Loucy (cell line): ENCODE data around the gene SLC9A9.

Experiments
- H2AFZ ChIP-seq: fragments of 200-600 bp; sonication (generic); 2 replicates; pipeline ENCODE4 v1.6.0; 2016; ENCODE audit warnings: antibody characterized with exemption, mild to moderate bottlenecking, low read length, moderate library complexity
- H3F3A ChIP-seq: fragments of 200-600 bp; 2 replicates; pipeline ENCODE4 v1.6.0; 2016; ENCODE audit warnings: antibody characterized with exemption, low read depth, mild to moderate bottlenecking
- H3K27me3 ChIP-seq: fragments of 200-600 bp; sonication (generic); 2 replicates; pipeline ENCODE4 v1.6.1; 2014; ENCODE audit warnings: low read length, mild to moderate bottlenecking; ENCODE audit not compliant: insufficient read depth, poor library complexity, severe bottlenecking
- H3K36me3 ChIP-seq: fragments of 200-600 bp; sonication (generic); 2 replicates; pipeline ENCODE4 v1.6.1; 2016; ENCODE audit warnings: low read length; ENCODE audit not compliant: insufficient read depth
- H3K4me1 ChIP-seq: fragments of 200-600 bp; sonication (generic); 2 replicates; pipeline ENCODE4 v1.5.1; 2014; ENCODE audit warnings: low read length, mild to moderate bottlenecking; ENCODE audit not compliant: insufficient read depth, poor library complexity, severe bottlenecking
- H3K4me2 ChIP-seq: fragments of 200-600 bp; sonication (generic); 2 replicates; pipeline ENCODE4 v1.6.0; 2014; ENCODE audit warnings: antibody characterized with exemption, low read length, low read depth, mild to moderate bottlenecking; ENCODE audit not compliant: poor library complexity, severe bottlenecking
- H3K4me3 ChIP-seq: fragments of 200-600 bp; sonication (generic); 2 replicates; pipeline ENCODE4 v1.5.1; 2014; ENCODE audit warnings: low read length, mild to moderate bottlenecking, mixed read lengths; ENCODE audit not compliant: poor library complexity, severe bottlenecking
- H3K79me2 ChIP-seq: fragments of 200-600 bp; sonication (generic); 2 replicates; pipeline ENCODE4 v1.6.1; 2014; ENCODE audit warnings: low read length; ENCODE audit not compliant: insufficient read depth
- H3K9ac ChIP-seq: fragments of 200-600 bp; sonication (generic); 2 replicates; pipeline ENCODE4 v1.6.0; 2014; ENCODE audit warnings: mild to moderate bottlenecking, low read depth, low read length, moderate library complexity; ENCODE audit not compliant: poor library complexity, severe bottlenecking
- H3K9me2 ChIP-seq: fragments of 200-600 bp; sonication (generic); replicated peaks from 2 replicates; pipeline ENCODE4 v1.6.1; 2016; ENCODE audit warnings: low read depth, low read length, mixed read lengths
- H3K9me3 ChIP-seq: fragments of 200-600 bp; sonication (generic); 2 replicates; pipeline ENCODE4 v1.6.1; 2014; ENCODE audit warnings: mild to moderate bottlenecking, antibody characterized with exemption, low read length, low read depth; ENCODE audit not compliant: insufficient read depth
- H4K20me1 ChIP-seq: fragments of 200-600 bp; sonication (generic); 2 replicates; pipeline ENCODE4 v1.6.0; 2014; ENCODE audit warnings: antibody characterized with exemption, low read length, mild to moderate bottlenecking; ENCODE audit not compliant: insufficient read depth, poor library complexity, severe bottlenecking
- CTCF ChIP-seq: fragments of 200-600 bp; sonication (generic); conservative IDR thresholded peaks from 2 replicates; pipeline ENCODE4 v1.5.1; 2014; ENCODE audit warnings: mild to moderate bottlenecking, antibody characterized with exemption, low read length
- EZH2phosphoT487 ChIP-seq: fragments of 200-600 bp; IDR thresholded peaks from 2 replicates; pipeline ENCODE4 v1.6.1; 2018; ENCODE audit warnings: antibody characterized with exemption, mild to moderate bottlenecking, moderate library complexity, borderline replicate concordance

SLC9A9 gene

DNA sequence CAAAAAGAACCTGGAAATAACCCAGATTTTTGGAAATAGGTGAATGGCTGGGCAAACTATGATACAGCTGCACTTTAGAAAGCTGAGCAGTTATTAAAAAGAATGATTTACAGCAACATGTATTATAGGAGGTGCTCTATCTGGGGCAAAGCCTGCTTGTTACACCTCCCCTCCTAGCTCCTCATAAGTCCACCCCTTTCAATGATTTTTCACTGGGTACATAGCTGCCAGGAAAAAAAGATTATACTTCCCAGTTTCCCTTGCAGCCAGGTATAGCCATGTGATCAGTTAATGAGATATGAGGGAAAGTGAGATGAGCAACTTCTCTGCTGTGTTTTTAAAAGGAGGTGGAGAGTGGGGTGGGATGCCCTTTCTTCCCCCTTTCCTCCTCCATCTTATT is 631.0 kb downstream of the SLC9A9 start:
- H3K9me3 ChIP-seq = no peaks in the 10 kb centered on the region
- no peak for TF ChIP-seq CTCF
- TF ChIP-seq EZH2phosphoT487 = no peak
- no peaks in the 10 kb centered on the region for H3K27me3 ChIP-seq
- H3K9ac ChIP-seq = no peak overlapping the region
- H3K79me2 ChIP-seq = no peaks in the 10 kb centered on the region
- no peaks in the 10 kb centered on the region for H4K20me1 ChIP-seq
- H3K4me2 ChIP-seq = peak overlapping the region; percentile 60
- H3K36me3 ChIP-seq = no peaks in the 10 kb centered on the region
- peaks cover 35% of the 10 kb centered on the region for H3K4me1 ChIP-seq
- H3K9me2 ChIP-seq = no peaks in the 10 kb centered on the region
- H3F3A ChIP-seq = 0 out of 2 replicates have a peak, but pooled peaks cover 3% of the 10 kb centered on the region
- H3K4me3 ChIP-seq = no peak overlapping the region
- H2AFZ ChIP-seq = peak overlapping the region; percentile 77

GRCh38 chr3:143216709-143217182 is 631.5 kb downstream of the SLC9A9 start:
- no peaks in the 10 kb centered on the region for H3K36me3 ChIP-seq
- H2AFZ ChIP-seq = peak overlapping the region; percentile 77
- H3K4me2 ChIP-seq = peak overlapping the region; percentile 60
- H3F3A ChIP-seq = 0 out of 2 replicates have a peak, but pooled peaks cover 3% of the 10 kb centered on the region
- H3K4me3 ChIP-seq = peak overlapping the region; percentile 54
- no peaks in the 10 kb centered on the region for H4K20me1 ChIP-seq
- H3K4me1 ChIP-seq = peaks cover 35% of the 10 kb centered on the region
- TF ChIP-seq EZH2phosphoT487 = no peak
- TF ChIP-seq CTCF = no peak
- peak overlapping the region; percentile 46 for H3K9ac ChIP-seq
- H3K9me3 ChIP-seq = no peaks in the 10 kb centered on the region
- no peaks in the 10 kb centered on the region for H3K79me2 ChIP-seq
- H3K27me3 ChIP-seq = no peaks in the 10 kb centered on the region
- no peaks in the 10 kb centered on the region for H3K9me2 ChIP-seq
